ENCODE data around the gene GPR142. TPM values are rescaled to one million over a fixed set of nuclear protein-coding genes. Genes with fewer than 3 reads are reported as not detected.

Gene GPR142
- polyA plus RNA-seq, 1 of the 3 experiments (the other 2 are of a cell fraction): not detected

- H3K9me3 ChIP-seq: no peaks in the 10 kb centered on the region
- DNase-seq: no peak
- POLR2A ChIA-PET: no interaction called here
These were observed 41.0 kb downstream of the GPR142 start for GRCh38 chr17:74408262-74408661.

More at GRCh38 chr17:74408262-74408661, 41.0 kb downstream of the GPR142 start:
- no peaks in the 10 kb centered on the region for H3K9me2 ChIP-seq
- no peaks in the 10 kb centered on the region for H4K20me1 ChIP-seq (ENCODE audit: insufficient read depth)
- 18% methylated on average over 3 of the region's 3 CpGs for WGBS (ENCODE audit: low lambda C conversion rate)
- H3K27ac ChIP-seq (ENCODE audit: low read depth in 2 of 2, low read length in 1 of 2): no peak overlapping the region
- CTCF ChIA-PET: interaction anchor here (1.0 to 2.4 kb wide), 6 partner anchors 10 to 109 kb away, joined by 3 to 11 read pairs (median 4); no protein-coding TSS in a partner anchor
- H3K4me3 ChIP-seq (ENCODE audit: low read depth in 2 of 2, low read length in 1 of 2): no peak overlapping the region
- H3K79me2 ChIP-seq (ENCODE audit: insufficient read depth): no peaks in the 10 kb centered on the region
- H3K36me3 ChIP-seq (replicated peaks in 1 of 2; ENCODE audit: control insufficient read depth in 1 of 2, insufficient read depth in 2 of 2, low read length in 1 of 2): no peaks in the 10 kb centered on the region
- H3K9ac ChIP-seq: no peak overlapping the region
- no peaks in the 10 kb centered on the region for H3K27me3 ChIP-seq (ENCODE audit: insufficient read depth)
- TF ChIP-seq ZBTB33 (IDR thresholded peaks at IDR 0.05; ENCODE audit: borderline replicate concordance, low read depth) (no peak), MAX (IDR thresholded peaks at IDR 0.05; ENCODE audit: low read depth) (no peak), RAD21 (IDR thresholded peaks at IDR 0.05; ENCODE audit: low read length) (no peak), TAF1 (IDR thresholded peaks at IDR 0.05; ENCODE audit: borderline replicate concordance, low read depth, low read length) (no peak), USF2 (IDR thresholded peaks at IDR 0.05; ENCODE audit: borderline replicate concordance, low read depth, low read length) (no peak), NFIC (IDR thresholded peaks at IDR 0.05; ENCODE audit: borderline replicate concordance) (no peak), SIN3A (IDR thresholded peaks at IDR 0.05; ENCODE audit: borderline replicate concordance, low read depth, low read length) (no peak), REST (IDR thresholded peaks at IDR 0.05; ENCODE audit: low read depth, low read length) (no peak), EZH2phosphoT487 (IDR thresholded peaks at IDR 0.05; ENCODE audit: borderline replicate concordance, low read depth) (no peak), MXI1 (IDR thresholded peaks at IDR 0.05; ENCODE audit: low read depth, low read length) (no peak), TEAD4 (IDR thresholded peaks at IDR 0.05; ENCODE audit: borderline replicate concordance, insufficient read depth) (no peak)
- H3K4me2 ChIP-seq: no peak overlapping the region
- peaks cover 0 to 6% of the 10 kb centered on the region in 2 experiments; a peak in 1 of 4 replicates for H3K4me1 ChIP-seq (ENCODE audit: control insufficient read depth in 1 of 2, insufficient read depth in 2 of 2, low read depth in 1 of 2, low read length in 1 of 2)
- H3F3A ChIP-seq (replicated peaks; ENCODE audit: insufficient read depth): no peaks in the 10 kb centered on the region
- no peak overlapping the region for H2AFZ ChIP-seq (ENCODE audit: low read depth)

Measured in SK-N-SH (cell line).